ENCODE results near the gene PSAT1. TPM values are rescaled to one million over a fixed set of nuclear protein-coding genes. Genes with fewer than 3 reads are reported as not detected.
"Not testable (repeated sequence)": the region's sequence is repeated elsewhere in the genome, so short reads cannot be mapped to it uniquely, and the experiment has no call there.

The PSAT1 gene
- polyA plus RNA-seq, 1 donor (not counting 4 experiments of a cell fraction or from before 2014, with no cell fraction given): 88.9 TPM

GRCh38 chr9:78278801-78279200, 18.1 kb upstream of the PSAT1 start:
- DNase-seq (ENCODE audit: low read depth, low spot score) (no peak), FAIRE-seq (no peak)
- H3K9ac ChIP-seq (ENCODE audit: control insufficient read depth, extremely low read depth, insufficient read depth, low read length): no peak overlapping the region
- no peak overlapping the region for H3K4me3 ChIP-seq (ENCODE audit: control insufficient read depth in 2 of 3, extremely low read depth in 1 of 3, insufficient read depth in 2 of 3, low read depth in 1 of 3, low read length in 3 of 3)
- no peaks in the 10 kb centered on the region for H3K27me3 ChIP-seq (ENCODE audit: control insufficient read depth, extremely low read depth, insufficient read depth, low read length)
- H3K4me1 ChIP-seq (ENCODE audit: control insufficient read depth, extremely low read depth, insufficient read depth, low read length): peaks cover 6% of the 10 kb centered on the region
- TF ChIP-seq EZH2 (IDR thresholded peaks at IDR 0.05; ENCODE audit: low read length) (no peak), CTCF (optimal IDR thresholded peaks at IDR 0.05 in 1 of 3, IDR thresholded peaks at IDR 0.05 in 1 of 3, conservative IDR thresholded peaks at IDR 0.05 in 1 of 3; ENCODE audit: extremely low read depth in 1 of 3, insufficient read depth in 2 of 3, low read length in 3 of 3) (no peak)
- no peaks in the 10 kb centered on the region for H3K36me3 ChIP-seq (ENCODE audit: control insufficient read depth in 2 of 2, extremely low read depth in 1 of 2, insufficient read depth in 2 of 2, low read length in 2 of 2)
- dilution Hi-C loops (cut with MboI; ENCODE audit: extremely low pct_ligation_motif_present, low sequenced_read_pairs): no loop called here
- no peaks in the 10 kb centered on the region for H3K9me3 ChIP-seq (ENCODE audit: control insufficient read depth, low read depth, low read length)
- H3K4me2 ChIP-seq (ENCODE audit: control insufficient read depth, extremely low read depth, insufficient read depth, low read depth, low read length): no peak overlapping the region
- no peak overlapping the region for H3K27ac ChIP-seq (ENCODE audit: control insufficient read depth, insufficient read depth, low read length)
- H3K79me2 ChIP-seq (ENCODE audit: control insufficient read depth, insufficient read depth, low read length): no peaks in the 10 kb centered on the region
- no peaks in the 10 kb centered on the region for H3K9me1 ChIP-seq (ENCODE audit: control insufficient read depth, extremely low read depth, insufficient read depth, low read length)
- no peaks in the 10 kb centered on the region for H4K20me1 ChIP-seq (ENCODE audit: control insufficient read depth, extremely low read depth, insufficient read depth, low read length)
- no peak overlapping the region for H2AFZ ChIP-seq (ENCODE audit: control insufficient read depth, low read length)

- Histone ChIP-seq H3K4me1 (ENCODE audit: control insufficient read depth, extremely low read depth, insufficient read depth, low read length) (peaks cover 6% of the 10 kb centered on the region), H3K4me3 (ENCODE audit: control insufficient read depth in 2 of 3, extremely low read depth in 1 of 3, insufficient read depth in 2 of 3, low read depth in 1 of 3, low read length in 3 of 3) (no peak overlapping the region), H3K27me3 (ENCODE audit: control insufficient read depth, extremely low read depth, insufficient read depth, low read length) (no peaks in the 10 kb centered on the region), H3K9me1 (ENCODE audit: control insufficient read depth, extremely low read depth, insufficient read depth, low read length) (no peaks in the 10 kb centered on the region), H2AFZ (ENCODE audit: control insufficient read depth, low read length) (no peak overlapping the region), H3K79me2 (ENCODE audit: control insufficient read depth, insufficient read depth, low read length) (no peaks in the 10 kb centered on the region), H3K36me3 (ENCODE audit: control insufficient read depth in 2 of 2, extremely low read depth in 1 of 2, insufficient read depth in 2 of 2, low read length in 2 of 2) (no peaks in the 10 kb centered on the region), H3K4me2 (ENCODE audit: control insufficient read depth, extremely low read depth, insufficient read depth, low read depth, low read length) (no peak overlapping the region), H3K27ac (ENCODE audit: control insufficient read depth, insufficient read depth, low read length) (no peak overlapping the region), H3K9ac (ENCODE audit: control insufficient read depth, extremely low read depth, insufficient read depth, low read length) (no peak overlapping the region), H3K9me3 (ENCODE audit: control insufficient read depth, low read depth, low read length) (no peaks in the 10 kb centered on the region), H4K20me1 (ENCODE audit: control insufficient read depth, extremely low read depth, insufficient read depth, low read length) (no peaks in the 10 kb centered on the region)
- FAIRE-seq (peak; percentile 5), DNase-seq (ENCODE audit: low read depth, low spot score) (no peak)
- no peak for TF ChIP-seq CTCF (optimal IDR thresholded peaks at IDR 0.05 in 1 of 3, IDR thresholded peaks at IDR 0.05 in 1 of 3, conservative IDR thresholded peaks at IDR 0.05 in 1 of 3; ENCODE audit: extremely low read depth in 1 of 3, insufficient read depth in 2 of 3, low read length in 3 of 3)
- no peak for TF ChIP-seq EZH2 (IDR thresholded peaks at IDR 0.05; ENCODE audit: low read length)
- dilution Hi-C loops (cut with MboI; ENCODE audit: extremely low pct_ligation_motif_present, low sequenced_read_pairs): no loop called here
These were observed 15.8 kb upstream of the PSAT1 start for GRCh38 chr9:78280982-78281668.

GRCh38 chr9:78284181-78284580, 12.7 kb upstream of the PSAT1 start:
- H3K36me3 ChIP-seq (ENCODE audit: control insufficient read depth in 2 of 2, extremely low read depth in 1 of 2, insufficient read depth in 2 of 2, low read length in 2 of 2); dilution Hi-C loops (cut with MboI; ENCODE audit: extremely low pct_ligation_motif_present, low sequenced_read_pairs); DNase-seq (ENCODE audit: low read depth, low spot score); H4K20me1 ChIP-seq (ENCODE audit: control insufficient read depth, extremely low read depth, insufficient read depth, low read length); H3K9ac ChIP-seq (ENCODE audit: control insufficient read depth, extremely low read depth, insufficient read depth, low read length); FAIRE-seq; H3K9me3 ChIP-seq (ENCODE audit: control insufficient read depth, low read depth, low read length); H3K4me3 ChIP-seq (ENCODE audit: control insufficient read depth in 2 of 3, extremely low read depth in 1 of 3, insufficient read depth in 2 of 3, low read depth in 1 of 3, low read length in 3 of 3); H2AFZ ChIP-seq (ENCODE audit: control insufficient read depth, low read length); H3K4me2 ChIP-seq (ENCODE audit: control insufficient read depth, extremely low read depth, insufficient read depth, low read depth, low read length); H3K27ac ChIP-seq (ENCODE audit: control insufficient read depth, insufficient read depth, low read length); H3K9me1 ChIP-seq (ENCODE audit: control insufficient read depth, extremely low read depth, insufficient read depth, low read length); H3K27me3 ChIP-seq (ENCODE audit: control insufficient read depth, extremely low read depth, insufficient read depth, low read length); H3K79me2 ChIP-seq (ENCODE audit: control insufficient read depth, insufficient read depth, low read length): not testable (repeated sequence)
- H3K4me1 ChIP-seq (ENCODE audit: control insufficient read depth, extremely low read depth, insufficient read depth, low read length): peaks cover 13% of the 10 kb centered on the region

All from keratinocyte (primary cell).